ENCODE results near the gene CCDC126. TPM values are rescaled to one million over a fixed set of nuclear protein-coding genes. Genes with fewer than 3 reads are reported as not detected.
A peak's percentile ranks its signal among the peaks of the same experiment; 100 is the strongest.

Gene CCDC126
- total and polyA plus RNA-seq, 9 of the 15 experiments (the other 6 are each of a cell fraction or from before 2014, with no cell fraction given), result 3.0 to 16.2 (median 5.2) TPM

GRCh38 chr7:23679898-23680413 is 82.8 kb downstream of the CCDC126 start, which contains the start of gene FAM221A:
Gene FAM221A (plus strand): TSS chr7:23680199. CDS start chr7:23680219, 20 bp downstream.
- Histone ChIP-seq H3K79me2 (ENCODE audit: control insufficient read depth, insufficient read depth, low read length) (no peaks in the 10 kb centered on the region), H3K27ac (ENCODE audit: extremely low read depth, low read depth, low read length) (no peak within 1 kb of the TSS), H3K4me1 (replicated peaks in 1 of 2; ENCODE audit: control insufficient read depth in 2 of 2, insufficient read depth in 2 of 2, low read length in 2 of 2) (peaks cover 0 to 6% of the 10 kb centered on the region in 2 experiments; a peak in 1 of 5 replicates), H3K9me1 (ENCODE audit: control insufficient read depth, insufficient read depth, low read length) (no peaks in the 10 kb centered on the region), H3K4me3 (no peak within 1 kb of the TSS), H3K4me2 (ENCODE audit: insufficient read depth, low read length) (no peak within 1 kb of the TSS), H3K9ac (ENCODE audit: insufficient read depth in 1 of 2, low read depth in 2 of 2, low read length in 2 of 2) (no peak within 1 kb of the TSS), H3K9me3 (replicated peaks; ENCODE audit: control insufficient read depth, insufficient read depth, low read depth, low read length) (no peaks in the 10 kb centered on the region), H3K27me3 (ENCODE audit: control insufficient read depth in 2 of 2, insufficient read depth in 2 of 2, low read length in 2 of 2) (0 out of 5 replicates have a peak, but pooled peaks cover 0 to 3% of the 10 kb centered on the region in 2 experiments), H2AFZ (ENCODE audit: low read depth, low read length) (no peak within 1 kb of the TSS), H3K36me3 (ENCODE audit: control insufficient read depth, insufficient read depth, low read length) (no peaks in the 10 kb centered on the region), H4K20me1 (replicated peaks; ENCODE audit: control insufficient read depth, insufficient read depth, low read length) (no peaks in the 10 kb centered on the region)
- no peak; the same call in 2 of the 3 replicates for ATAC-seq
- intact Hi-C loops (cut with micrococcal nuclease), result no loop called here
- no TSS peak for BruUV-seq (replicated peaks)
- POLR2A ChIA-PET, result no interaction called here
- in situ Hi-C loops (cut with MboI), result no loop called here
- 38% methylated on average over 23 of the region's 53 CpGs for WGBS (ENCODE audit: insufficient coverage, low coverage, missing lambda C conversion rate)
- CTCF ChIA-PET (ENCODE audit: low intra/inter-chr PET ratio), result no interaction called here
- FAIRE-seq, result no peak
- no peak for DNase-seq (ENCODE audit: extremely low read depth in 1 of 4, low spot score in 3 of 4)
- TF ChIP-seq SOX6 (IDR thresholded peaks at IDR 0.05) (no peak), SREBF2 (CRISPR knock-in tag; IDR thresholded peaks at IDR 0.05) (no peak), SPI1 (IDR thresholded peaks at IDR 0.05; ENCODE audit: borderline replicate concordance, low read depth, low read length) (no peak), ZNF449 (CRISPR knock-in tag; IDR thresholded peaks at IDR 0.05) (no peak), HMG20B (CRISPR knock-in tag; IDR thresholded peaks at IDR 0.05) (no peak), XRCC3 (IDR thresholded peaks at IDR 0.05) (no peak), CCAR2 (IDR thresholded peaks at IDR 0.05; ENCODE audit: low read depth, low read length) (no peak)
- TF ChIP-seq, protein P1, sequence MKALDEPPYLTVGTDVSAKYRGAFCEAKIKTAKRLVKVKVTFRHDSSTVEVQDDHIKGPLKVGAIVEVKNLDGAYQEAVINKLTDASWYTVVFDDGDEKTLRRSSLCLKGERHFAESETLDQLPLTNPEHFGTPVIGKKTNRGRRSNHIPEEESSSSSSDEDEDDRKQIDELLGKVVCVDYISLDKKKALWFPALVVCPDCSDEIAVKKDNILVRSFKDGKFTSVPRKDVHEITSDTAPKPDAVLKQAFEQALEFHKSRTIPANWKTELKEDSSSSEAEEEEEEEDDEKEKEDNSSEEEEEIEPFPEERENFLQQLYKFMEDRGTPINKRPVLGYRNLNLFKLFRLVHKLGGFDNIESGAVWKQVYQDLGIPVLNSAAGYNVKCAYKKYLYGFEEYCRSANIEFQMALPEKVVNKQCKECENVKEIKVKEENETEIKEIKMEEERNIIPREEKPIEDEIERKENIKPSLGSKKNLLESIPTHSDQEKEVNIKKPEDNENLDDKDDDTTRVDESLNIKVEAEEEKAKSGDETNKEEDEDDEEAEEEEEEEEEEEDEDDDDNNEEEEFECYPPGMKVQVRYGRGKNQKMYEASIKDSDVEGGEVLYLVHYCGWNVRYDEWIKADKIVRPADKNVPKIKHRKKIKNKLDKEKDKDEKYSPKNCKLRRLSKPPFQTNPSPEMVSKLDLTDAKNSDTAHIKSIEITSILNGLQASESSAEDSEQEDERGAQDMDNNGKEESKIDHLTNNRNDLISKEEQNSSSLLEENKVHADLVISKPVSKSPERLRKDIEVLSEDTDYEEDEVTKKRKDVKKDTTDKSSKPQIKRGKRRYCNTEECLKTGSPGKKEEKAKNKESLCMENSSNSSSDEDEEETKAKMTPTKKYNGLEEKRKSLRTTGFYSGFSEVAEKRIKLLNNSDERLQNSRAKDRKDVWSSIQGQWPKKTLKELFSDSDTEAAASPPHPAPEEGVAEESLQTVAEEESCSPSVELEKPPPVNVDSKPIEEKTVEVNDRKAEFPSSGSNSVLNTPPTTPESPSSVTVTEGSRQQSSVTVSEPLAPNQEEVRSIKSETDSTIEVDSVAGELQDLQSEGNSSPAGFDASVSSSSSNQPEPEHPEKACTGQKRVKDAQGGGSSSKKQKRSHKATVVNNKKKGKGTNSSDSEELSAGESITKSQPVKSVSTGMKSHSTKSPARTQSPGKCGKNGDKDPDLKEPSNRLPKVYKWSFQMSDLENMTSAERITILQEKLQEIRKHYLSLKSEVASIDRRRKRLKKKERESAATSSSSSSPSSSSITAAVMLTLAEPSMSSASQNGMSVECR (CRISPR knock-in tag; IDR thresholded peaks at IDR 0.05), result no peak
- TF ChIP-seq, protein P2, sequence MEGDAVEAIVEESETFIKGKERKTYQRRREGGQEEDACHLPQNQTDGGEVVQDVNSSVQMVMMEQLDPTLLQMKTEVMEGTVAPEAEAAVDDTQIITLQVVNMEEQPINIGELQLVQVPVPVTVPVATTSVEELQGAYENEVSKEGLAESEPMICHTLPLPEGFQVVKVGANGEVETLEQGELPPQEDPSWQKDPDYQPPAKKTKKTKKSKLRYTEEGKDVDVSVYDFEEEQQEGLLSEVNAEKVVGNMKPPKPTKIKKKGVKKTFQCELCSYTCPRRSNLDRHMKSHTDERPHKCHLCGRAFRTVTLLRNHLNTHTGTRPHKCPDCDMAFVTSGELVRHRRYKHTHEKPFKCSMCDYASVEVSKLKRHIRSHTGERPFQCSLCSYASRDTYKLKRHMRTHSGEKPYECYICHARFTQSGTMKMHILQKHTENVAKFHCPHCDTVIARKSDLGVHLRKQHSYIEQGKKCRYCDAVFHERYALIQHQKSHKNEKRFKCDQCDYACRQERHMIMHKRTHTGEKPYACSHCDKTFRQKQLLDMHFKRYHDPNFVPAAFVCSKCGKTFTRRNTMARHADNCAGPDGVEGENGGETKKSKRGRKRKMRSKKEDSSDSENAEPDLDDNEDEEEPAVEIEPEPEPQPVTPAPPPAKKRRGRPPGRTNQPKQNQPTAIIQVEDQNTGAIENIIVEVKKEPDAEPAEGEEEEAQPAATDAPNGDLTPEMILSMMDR (IDR thresholded peaks at IDR 0.05 in 2 of 3, conservative IDR thresholded peaks at IDR 0.05 in 1 of 3; ENCODE audit: insufficient read depth in 2 of 3, low read depth in 1 of 3, low read length in 3 of 3), result 0 out of 6 replicates have a peak, but pooled peaks of 1 of the 3 experiments have one; percentile 6
- TF ChIP-seq, protein P3, sequence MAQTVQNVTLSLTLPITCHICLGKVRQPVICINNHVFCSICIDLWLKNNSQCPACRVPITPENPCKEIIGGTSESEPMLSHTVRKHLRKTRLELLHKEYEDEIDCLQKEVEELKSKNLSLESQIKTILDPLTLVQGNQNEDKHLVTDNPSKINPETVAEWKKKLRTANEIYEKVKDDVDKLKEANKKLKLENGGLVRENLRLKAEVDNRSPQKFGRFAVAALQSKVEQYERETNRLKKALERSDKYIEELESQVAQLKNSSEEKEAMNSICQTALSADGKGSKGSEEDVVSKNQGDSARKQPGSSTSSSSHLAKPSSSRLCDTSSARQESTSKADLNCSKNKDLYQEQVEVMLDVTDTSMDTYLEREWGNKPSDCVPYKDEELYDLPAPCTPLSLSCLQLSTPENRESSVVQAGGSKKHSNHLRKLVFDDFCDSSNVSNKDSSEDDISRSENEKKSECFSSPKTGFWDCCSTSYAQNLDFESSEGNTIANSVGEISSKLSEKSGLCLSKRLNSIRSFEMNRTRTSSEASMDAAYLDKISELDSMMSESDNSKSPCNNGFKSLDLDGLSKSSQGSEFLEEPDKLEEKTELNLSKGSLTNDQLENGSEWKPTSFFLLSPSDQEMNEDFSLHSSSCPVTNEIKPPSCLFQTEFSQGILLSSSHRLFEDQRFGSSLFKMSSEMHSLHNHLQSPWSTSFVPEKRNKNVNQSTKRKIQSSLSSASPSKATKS (CRISPR knock-in tag; IDR thresholded peaks at IDR 0.05), result no peak
